Liver (tissue), 9 donors: ENCODE data around the gene SBF2. TPM values are rescaled to one million over a fixed set of nuclear protein-coding genes. Genes with fewer than 3 reads are reported as not detected.

Experiments used
- DNase-seq: peaks from one replicate; pipeline ENCODE4 v3.0.0-alpha.2; 2017; ENCODE audit warnings: low spot score
- H3K27ac ChIP-seq, 2 donors: one replicate each; pipeline ENCODE4 v1.7.0; 2013; ENCODE audit warnings: inconsistent platforms in 2 of 2, low read length in 2 of 2, control low read depth in 1 of 2, low read depth in 1 of 2, mild to moderate bottlenecking in 1 of 2
- H3K27me3 ChIP-seq, 4 donors: one replicate each; pipeline versions ENCODE4 v1.6.1 to v1.7.0; 2013; ENCODE audit warnings: low read length in 3 of 4, inconsistent platforms in 1 of 4, mild to moderate bottlenecking in 1 of 4, moderate library complexity in 1 of 4; ENCODE audit not compliant: control insufficient read depth in 4 of 4, insufficient read depth in 4 of 4
- H3K36me3 ChIP-seq, 4 donors: one replicate each; pipeline versions ENCODE4 v1.6.1 to v1.7.0; 2013; ENCODE audit warnings: low read length in 3 of 4, mild to moderate bottlenecking in 3 of 4, low read depth in 1 of 4, moderate library complexity in 1 of 4; ENCODE audit not compliant: control insufficient read depth in 4 of 4, insufficient read depth in 3 of 4
- H3K4me1 ChIP-seq, 4 donors: one replicate each; pipeline versions ENCODE4 v1.6.1 to v1.7.0; 2013; ENCODE audit warnings: low read length in 3 of 4, mild to moderate bottlenecking in 3 of 4, moderate library complexity in 1 of 4; ENCODE audit not compliant: control insufficient read depth in 4 of 4, insufficient read depth in 4 of 4
- H3K4me3 ChIP-seq, 3 donors: one replicate each; pipeline versions ENCODE4 v1.6.1 to v1.7.0; 2013; ENCODE audit warnings: low read length in 3 of 3, control low read depth in 1 of 3, low read depth in 1 of 3, mild to moderate bottlenecking in 1 of 3
- H3K9ac ChIP-seq, 2 donors: one replicate each; pipeline ENCODE4 v1.7.0; 2013; ENCODE audit warnings: low read length in 2 of 2, mild to moderate bottlenecking in 2 of 2, moderate library complexity in 2 of 2, control low read depth in 1 of 2, low read depth in 1 of 2
- H3K9me3 ChIP-seq, 4 donors: one replicate each; pipeline versions ENCODE4 v1.6.1 to v1.7.0; 2013; ENCODE audit warnings: low read length in 3 of 4; ENCODE audit not compliant: control insufficient read depth in 4 of 4
- ATF3 ChIP-seq: IDR thresholded peaks from 2 replicates; pipeline ENCODE4 v1.6.1; 2016; ENCODE audit warnings: antibody characterized with exemption
- EGR1 ChIP-seq, 2 donors: IDR thresholded peaks; 2 replicates each; pipeline ENCODE4 v1.6.1; 2016 to 2018; ENCODE audit warnings: antibody characterized with exemption in 2 of 2, low read depth in 2 of 2
- FOXA2 ChIP-seq: IDR thresholded peaks from 2 replicates; pipeline ENCODE4 v1.6.1; 2016; ENCODE audit warnings: antibody characterized with exemption
- GABPA ChIP-seq, 2 donors: IDR thresholded peaks in 1 of 2; conservative IDR thresholded peaks in 1 of 2; 2 replicates each; pipeline ENCODE4 v1.6.1; 2016; ENCODE audit warnings: antibody characterized with exemption in 2 of 2, mild to moderate bottlenecking in 1 of 2, moderate library complexity in 1 of 2
- HNF4A ChIP-seq, 2 donors: conservative IDR thresholded peaks; 2 replicates each; pipeline ENCODE4 v1.6.1; 2016; ENCODE audit warnings: antibody characterized with exemption in 2 of 2, mild to moderate bottlenecking in 2 of 2
- HNF4G ChIP-seq: IDR thresholded peaks from 2 replicates; pipeline ENCODE4 v1.6.1; 2016; ENCODE audit warnings: antibody characterized with exemption
- JUND ChIP-seq, 2 donors: IDR thresholded peaks; 2 replicates each; pipeline ENCODE4 v1.6.1; 2016; ENCODE audit warnings: antibody characterized with exemption in 2 of 2
- MAX ChIP-seq: IDR thresholded peaks from 2 replicates; pipeline ENCODE4 v1.6.1; 2016; ENCODE audit warnings: antibody characterized with exemption
- NR2F2 ChIP-seq: IDR thresholded peaks from 2 replicates; pipeline ENCODE4 v1.6.1; 2016; ENCODE audit warnings: antibody characterized with exemption
- RAD21 ChIP-seq, 2 donors: IDR thresholded peaks; 2 replicates each; pipeline ENCODE4 v1.6.1; 2016; ENCODE audit warnings: antibody characterized with exemption in 2 of 2, mild to moderate bottlenecking in 2 of 2
- REST ChIP-seq: IDR thresholded peaks from 2 replicates; pipeline ENCODE4 v1.6.1; 2016; ENCODE audit warnings: antibody characterized with exemption, mild to moderate bottlenecking
- RXRA ChIP-seq, 2 donors: IDR thresholded peaks; 2 replicates each; pipeline ENCODE4 v1.6.1; 2017 to 2018; ENCODE audit warnings: antibody characterized with exemption in 2 of 2, mild to moderate bottlenecking in 1 of 2
- SP1 ChIP-seq: IDR thresholded peaks from 2 replicates; pipeline ENCODE4 v1.6.1; 2018; ENCODE audit warnings: antibody characterized with exemption, mild to moderate bottlenecking
- TAF1 ChIP-seq: conservative IDR thresholded peaks from 2 replicates; pipeline ENCODE4 v1.6.1; 2016; ENCODE audit warnings: antibody characterized with exemption, mild to moderate bottlenecking
- YY1 ChIP-seq: IDR thresholded peaks from 2 replicates; pipeline ENCODE4 v1.6.1; 2016; ENCODE audit warnings: antibody characterized with exemption, mild to moderate bottlenecking
- ZBTB33 ChIP-seq: IDR thresholded peaks from 2 replicates; pipeline ENCODE4 v1.6.1; 2016; ENCODE audit warnings: antibody characterized with exemption
- WGBS: extraction: QIAGEN DNeasy Blood & Tissue Kit; methylation state at CpG from one replicate; pipeline ENCODE4 v1.1.7; 2013; 5-methylcytosine and 5-hydroxymethylcytosine counted together
- polyA plus RNA-seq, 2 donors: library from polyadenylated mRNA; stranded (reverse) in 1 of 2; unstranded in 1 of 2; fragments of 200-250 nt in 1 of 2; fragments of >200 nt in 1 of 2; fragmentation: Nextera tagmentation in 1 of 2; extraction: Ambion mirVana in 1 of 2; gene quantifications; one replicate each; pipeline versions ENCODE4 v1.2.1 to v1.2.3, GENCODE V29; 2013 to 2015
- total RNA-seq, 2 donors: library from RNA; depleted of rRNA; stranded (reverse); fragments of >200 nt; gene quantifications; one replicate each; pipeline ENCODE4 v1.2.3, GENCODE V29; 2014
- donor health status: healthy.
- donor health status: healthy.
- donor health status: healthy.
- donor health status: healthy.
- donor health status: healthy.

Gene SBF2
- total and polyA plus RNA-seq, 4 donors = 7.5 to 31.3 (median 14.7) TPM

- TF ChIP-seq ZBTB33 (peak; percentile 57), MAX (peak; percentile 32), FOXA2 (peak; percentile 24), NR2F2 (no peak)
These were observed 15.4 kb upstream of the SBF2 start (continued) for GRCh38 chr11:10309163-10310093.

- Histone ChIP-seq H3K27me3 (no peaks in the 10 kb centered on the region), H3K36me3 (no peaks in the 10 kb centered on the region), H3K27ac (peak overlapping the region; percentile 84 to 96), H3K4me1 (peaks cover 6 to 49% (median 29%) of the 10 kb centered on the region in 4 donors), H3K9ac (peak overlapping the region; percentile 14 to 22), H3K4me3 (peak overlapping the region; percentile 37 to 73 (median 63)), H3K9me3 (no peaks in the 10 kb centered on the region)
- DNase-seq = no peak
- TF ChIP-seq HNF4A (conservative IDR thresholded peaks at IDR 0.05) = no peak
- peak; percentile 20 for TF ChIP-seq NR2F2
- 22% methylated on average over 16 of the region's 16 CpGs for WGBS
These were observed 14.4 kb upstream of the SBF2 start for GRCh38 chr11:10308201-10308954.

- Histone ChIP-seq H3K9me3 (no peaks in the 10 kb centered on the region), H3K4me1 (peaks cover 6 to 49% (median 29%) of the 10 kb centered on the region in 4 donors), H3K36me3 (no peaks in the 10 kb centered on the region), H3K9ac (peak overlapping the region; percentile 67 to 87), H3K4me3 (peak overlapping the region; percentile 63 to 89 (median 73)), H3K27me3 (no peaks in the 10 kb centered on the region), H3K27ac (peak overlapping the region; percentile 84 to 96)
- 2% methylated on average over 62 of the region's 62 CpGs for WGBS
- DNase-seq = peak; percentile 81
- TF ChIP-seq REST (no peak), ZBTB33 (no peak), RXRA (IDR thresholded peaks at IDR 0.05) (peak; percentile 73 to 90), ATF3 (no peak), JUND (IDR thresholded peaks at IDR 0.05) (peak; percentile 45 to 71), FOXA2 (no peak), NR2F2 (peak; percentile 26), RAD21 (IDR thresholded peaks at IDR 0.05) (peak; percentile 93 to 94), SP1 (peak; percentile 25), YY1 (peak; percentile 6), TAF1 (no peak), HNF4A (conservative IDR thresholded peaks at IDR 0.05) (peak; percentile 26 to 36), EGR1 (IDR thresholded peaks at IDR 0.05; ENCODE audit: low read depth in 2 of 2) (no peak), MAX (peak; percentile 29), GABPA (IDR thresholded peaks at IDR 0.05 in 1 of 2, conservative IDR thresholded peaks at IDR 0.05 in 1 of 2) (no peak), HNF4G (no peak)
These were observed 13.6 kb upstream of the SBF2 start for GRCh38 chr11:10307400-10308200.
